NK-92 treated with Interleukin-12 subunit alpha and Interleukin-12 subunit beta, amount 100 ng/mL, for 24 hours (cell line): ENCODE measurements around the gene CFAP68.
"Not testable (repeated sequence)": the region's sequence is repeated elsewhere in the genome, so short reads cannot be mapped to it uniquely, and the experiment has no call there.

Experiments used
- DNase-seq: peaks from one replicate; lab custom pipeline; 2025; lab: John Stamatoyannopoulos, UW

Gene CFAP68

GRCh38 chr11:111870522-111870885 is 8.8 kb upstream of the CFAP68 start:
- no peak for DNase-seq

GRCh38 chr11:111870886-111871692 is 8.3 kb upstream of the CFAP68 start, which contains the start of gene ALG9:
Gene ALG9 (minus strand): TSS chr11:111871581. CDS start chr11:111871482, 99 bp downstream.
- DNase-seq: peak; percentile 77

- DNase-seq: no peak
Measured at GRCh38 chr11:111871693-111872161, 7.6 kb upstream of the CFAP68 start.

GRCh38 chr11:111878385-111878848 is 924 bp upstream of the CFAP68 start:
- no peak for DNase-seq

GRCh38 chr11:111879637-111879960 is 258 bp downstream of the CFAP68 start:
- DNase-seq: no peak

- DNase-seq: no peak
Measured at GRCh38 chr11:111882202-111882601, 2.9 kb downstream of the CFAP68 start.

- not testable (repeated sequence) for DNase-seq
Measured at GRCh38 chr11:111885053-111885452, 5.7 kb downstream of the CFAP68 start.

- no peak for DNase-seq
Measured at GRCh38 chr11:111886032-111886431, 6.7 kb downstream of the CFAP68 start.

GRCh38 chr11:111886844-111887243 is 7.5 kb downstream of the CFAP68 start:
- no peak for DNase-seq

- DNase-seq: no peak
Measured at GRCh38 chr11:111905411-111905810, 26.1 kb downstream of the CFAP68 start.

GRCh38 chr11:111906680-111907079 is 27.3 kb downstream of the CFAP68 start:
- no peak for DNase-seq

- DNase-seq: no peak
Measured at GRCh38 chr11:111908639-111909305, 29.4 kb downstream of the CFAP68 start.

- DNase-seq: no peak
Measured at GRCh38 chr11:111909378-111909777, 30.0 kb downstream of the CFAP68 start.

GRCh38 chr11:111910676-111911562 is 31.6 kb downstream of the CFAP68 start:
- no peak for DNase-seq

GRCh38 chr11:111911563-111912401 is 32.4 kb downstream of the CFAP68 start, which contains the start of gene CRYAB:
Gene CRYAB (minus strand): TSS chr11:111911770. CDS start chr11:111911724, 46 bp downstream.
- no peak for DNase-seq

GRCh38 chr11:111912535-111912934 is 33.2 kb downstream of the CFAP68 start, which contains the start of gene HSPB2:
Gene HSPB2 (plus strand): TSS chr11:111912734. CDS start chr11:111912830, 96 bp downstream.
- no peak for DNase-seq

- DNase-seq: no peak
Measured at GRCh38 chr11:111913031-111913861, 33.9 kb downstream of the CFAP68 start.

GRCh38 chr11:111913997-111914396 is 34.7 kb downstream of the CFAP68 start:
- no peak for DNase-seq

- DNase-seq: no peak
Measured at GRCh38 chr11:111916768-111917167, 37.4 kb downstream of the CFAP68 start.

- no peak for DNase-seq
Measured at GRCh38 chr11:111917312-111917711, 38.0 kb downstream of the CFAP68 start.
